HG03575 (cell line): ENCODE results near the gene SULT1B1.
"Not testable (repeated sequence)": the region's sequence is repeated elsewhere in the genome, so short reads cannot be mapped to it uniquely, and the experiment has no call there.

Source experiments
- ATAC-seq: cut with Tn5 transposase; IDR thresholded peaks from one replicate; pipeline ENCODE4 v1.9.1; 2021; ENCODE audit not compliant: unreplicated experiment, insufficient number of reproducible peaks, low FRiP score; ENCODE audit errors: extremely low read depth

Gene SULT1B1

GRCh38 chr4:69760455-69760854 is at the start of gene SULT1B1:
Gene SULT1B1 (minus strand): TSS chr4:69760620. CDS start chr4:69755217, 5,403 bp downstream.
- no peak for ATAC-seq

- no peak for ATAC-seq
Measured at GRCh38 chr4:69800599-69800998, 40.2 kb upstream of the SULT1B1 start.

- ATAC-seq: no peak
Measured at GRCh38 chr4:69799337-69799736, 38.9 kb upstream of the SULT1B1 start.

GRCh38 chr4:69793732-69794131 is 33.3 kb upstream of the SULT1B1 start:
- ATAC-seq: no peak

DNA sequence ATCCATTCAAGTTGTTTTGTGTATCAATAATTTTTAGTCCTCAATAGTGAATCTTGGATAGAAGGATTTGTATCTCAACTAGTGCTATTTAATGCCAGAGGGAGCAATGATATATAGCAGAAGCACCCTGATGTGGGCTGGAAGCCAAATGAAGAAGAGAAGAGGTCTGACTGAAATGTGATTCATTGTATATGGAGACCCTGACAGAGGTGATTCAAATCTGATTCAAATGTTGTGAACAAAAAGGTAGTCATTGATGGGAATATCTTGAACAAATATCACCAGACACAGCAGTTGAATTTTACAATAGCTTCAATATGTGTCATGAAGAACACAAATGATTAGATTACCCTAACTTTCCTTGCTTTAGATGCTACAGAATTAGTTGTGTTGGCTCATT is 27.5 kb upstream of the SULT1B1 start:
- ATAC-seq: no peak

- no peak for ATAC-seq
Measured at GRCh38 chr4:69786547-69786946, 26.1 kb upstream of the SULT1B1 start.

- ATAC-seq: no peak
Measured at GRCh38 chr4:69785211-69785831, 24.9 kb upstream of the SULT1B1 start.

GRCh38 chr4:69782651-69783310 is 22.4 kb upstream of the SULT1B1 start:
- ATAC-seq: no peak

DNA sequence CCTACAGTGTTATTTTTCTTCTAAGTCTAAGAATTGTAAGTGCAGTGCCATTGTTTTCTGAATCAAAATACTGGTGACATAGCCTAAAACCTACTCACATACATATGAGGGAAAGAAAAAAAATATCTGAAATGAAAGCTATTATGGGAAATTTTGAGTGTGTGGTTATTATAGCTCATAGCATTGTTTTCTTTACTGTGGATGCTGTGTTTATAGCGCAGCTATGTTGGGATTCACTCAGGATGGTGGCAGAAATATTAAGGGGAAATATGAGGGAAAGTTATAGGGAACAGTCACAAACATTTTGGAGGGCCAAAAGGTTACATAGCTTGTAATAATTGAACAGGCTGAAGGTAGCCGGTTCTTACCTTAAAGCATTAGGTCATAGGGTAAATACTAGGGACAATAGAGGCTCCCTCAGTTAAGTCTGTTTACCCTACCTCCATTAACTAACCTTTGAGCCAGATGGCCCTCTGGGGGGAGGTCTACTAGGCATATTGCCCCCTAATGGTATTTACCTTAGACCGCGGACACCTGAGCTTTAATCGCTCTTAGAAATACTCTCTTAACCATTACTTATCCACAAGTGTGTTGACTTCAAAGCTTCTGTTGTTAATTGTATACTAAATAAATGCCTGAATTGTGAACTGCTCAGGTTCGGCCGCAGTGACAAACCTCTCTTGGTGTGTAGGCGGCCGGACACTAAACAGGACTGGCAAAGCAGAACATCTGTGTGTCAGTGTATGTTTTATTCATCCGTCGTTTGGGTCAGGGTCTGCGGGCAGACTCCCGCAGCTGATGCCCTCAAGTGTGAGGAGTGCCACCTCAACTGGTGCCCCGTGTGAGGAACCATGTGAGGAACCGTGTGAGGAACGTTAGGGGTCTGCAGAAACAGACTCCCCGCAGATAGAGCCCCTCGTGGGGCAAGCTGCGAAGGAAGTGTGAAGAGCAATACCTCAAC is 21.3 kb upstream of the SULT1B1 start:
- ATAC-seq: no peak

- no peak for ATAC-seq
Measured at GRCh38 chr4:69780141-69780540, 19.7 kb upstream of the SULT1B1 start.

DNA sequence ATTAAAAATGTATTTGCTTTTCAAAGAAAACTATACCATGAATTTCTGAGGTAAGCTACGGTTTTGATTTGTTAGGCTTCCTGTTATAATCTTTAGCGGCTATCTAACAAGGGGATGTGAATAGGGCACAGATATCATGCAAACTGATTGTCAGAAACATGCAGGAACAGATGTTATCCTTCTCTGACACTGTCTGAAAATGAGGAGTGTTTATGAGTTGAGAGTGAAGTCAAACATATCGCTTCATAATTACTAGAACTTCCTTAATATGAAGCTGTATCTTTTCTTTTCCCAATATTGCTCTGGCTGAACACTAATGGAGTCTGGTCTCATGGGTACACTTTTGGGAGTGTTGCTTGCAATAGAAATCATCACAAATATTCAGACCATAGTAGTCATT is 16.3 kb upstream of the SULT1B1 start:
- no peak for ATAC-seq

DNA sequence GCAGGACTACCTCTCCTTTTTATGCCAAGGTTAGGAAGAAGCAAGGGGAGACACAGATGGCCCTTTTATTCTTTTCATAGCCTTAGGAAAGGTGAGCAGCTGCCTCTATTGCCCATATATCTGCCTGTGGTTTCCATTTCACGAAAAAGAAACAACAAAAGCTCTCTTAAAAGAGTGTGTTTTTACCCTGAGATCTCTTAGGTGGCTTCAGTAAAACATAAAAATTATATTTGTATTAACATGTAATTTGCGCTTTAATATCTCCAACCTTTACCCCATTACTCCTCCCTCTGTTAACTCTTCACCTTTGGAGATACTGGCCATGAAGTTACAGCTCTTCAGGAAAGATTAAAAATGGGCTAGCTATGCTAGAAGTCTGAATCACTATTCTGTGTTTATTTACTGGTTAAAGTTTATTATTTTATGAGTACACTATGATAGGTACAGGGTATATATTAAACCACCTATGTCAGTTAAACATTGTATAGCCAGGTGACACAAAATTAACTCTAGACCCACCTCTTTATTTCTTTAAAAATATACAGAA is 15.0 kb upstream of the SULT1B1 start:
- ATAC-seq: no peak

DNA sequence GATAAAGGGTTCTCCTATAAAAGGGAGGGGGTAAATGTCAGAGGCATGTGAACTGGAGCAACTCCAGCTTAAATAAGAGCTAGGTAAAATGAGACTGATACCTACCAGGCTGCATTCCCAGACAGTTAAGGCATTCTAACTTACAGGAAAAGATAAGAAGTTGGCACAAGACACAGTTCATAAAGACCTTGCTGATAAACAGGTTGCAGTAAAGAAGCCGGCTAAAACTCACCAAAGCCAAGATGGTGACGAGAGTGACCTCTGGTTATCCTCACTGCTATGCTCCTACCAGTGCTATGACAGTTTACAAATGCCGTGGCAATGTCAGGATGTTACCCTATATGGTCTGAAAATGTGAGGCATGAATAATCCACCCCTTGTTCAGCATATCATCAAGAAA is 13.1 kb upstream of the SULT1B1 start:
- ATAC-seq: no peak

GRCh38 chr4:69768554-69768953 is 8.1 kb upstream of the SULT1B1 start:
- ATAC-seq: not testable (repeated sequence)

- ATAC-seq: no peak
Measured at GRCh38 chr4:69765751-69766150, 5.3 kb upstream of the SULT1B1 start.

GRCh38 chr4:69764311-69764710 is 3.9 kb upstream of the SULT1B1 start:
- ATAC-seq: no peak

- no peak for ATAC-seq
Measured at GRCh38 chr4:69763233-69763632, 2.8 kb upstream of the SULT1B1 start.

- no peak for ATAC-seq
Measured at GRCh38 chr4:69759189-69759604, 1.2 kb downstream of the SULT1B1 start.

- ATAC-seq: no peak
Measured at GRCh38 chr4:69757464-69757863, 3.0 kb downstream of the SULT1B1 start.
